Measurements from ENCODE around the gene RPTN.

DNA sequence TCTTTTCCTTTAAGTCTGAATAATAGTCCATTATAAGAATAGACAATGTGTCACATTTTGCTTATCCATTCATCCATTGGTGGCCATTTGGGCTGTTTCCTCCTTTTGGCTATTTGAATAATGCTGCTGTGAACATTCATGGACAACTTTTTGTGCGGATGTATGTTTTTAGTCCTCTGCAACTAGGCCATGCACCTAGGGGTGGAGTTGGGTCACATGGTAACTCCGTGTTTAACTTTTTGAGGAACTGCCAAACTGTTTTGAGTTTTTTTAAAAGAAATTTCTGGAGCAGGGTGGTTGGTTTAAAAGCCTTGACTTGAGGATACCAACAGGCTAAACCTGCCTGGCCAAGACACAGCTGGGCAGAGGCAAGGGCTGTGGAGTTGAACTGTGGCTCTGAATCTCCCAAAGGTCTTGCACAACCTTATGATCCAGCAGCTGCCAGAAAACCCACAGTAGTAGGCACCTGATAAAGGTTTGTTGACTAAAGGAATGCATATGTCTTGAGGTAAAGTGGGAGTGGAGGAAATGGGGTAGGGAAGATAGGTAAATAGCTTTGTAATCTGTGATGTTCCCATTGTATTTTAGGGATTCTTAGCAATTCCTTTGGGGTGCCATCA lies 5.6 kb upstream of the RPTN start:
- TF ChIP-seq POLR2A (IDR thresholded peaks at IDR 0.05), result no peak
- TF ChIP-seq, protein P1, sequence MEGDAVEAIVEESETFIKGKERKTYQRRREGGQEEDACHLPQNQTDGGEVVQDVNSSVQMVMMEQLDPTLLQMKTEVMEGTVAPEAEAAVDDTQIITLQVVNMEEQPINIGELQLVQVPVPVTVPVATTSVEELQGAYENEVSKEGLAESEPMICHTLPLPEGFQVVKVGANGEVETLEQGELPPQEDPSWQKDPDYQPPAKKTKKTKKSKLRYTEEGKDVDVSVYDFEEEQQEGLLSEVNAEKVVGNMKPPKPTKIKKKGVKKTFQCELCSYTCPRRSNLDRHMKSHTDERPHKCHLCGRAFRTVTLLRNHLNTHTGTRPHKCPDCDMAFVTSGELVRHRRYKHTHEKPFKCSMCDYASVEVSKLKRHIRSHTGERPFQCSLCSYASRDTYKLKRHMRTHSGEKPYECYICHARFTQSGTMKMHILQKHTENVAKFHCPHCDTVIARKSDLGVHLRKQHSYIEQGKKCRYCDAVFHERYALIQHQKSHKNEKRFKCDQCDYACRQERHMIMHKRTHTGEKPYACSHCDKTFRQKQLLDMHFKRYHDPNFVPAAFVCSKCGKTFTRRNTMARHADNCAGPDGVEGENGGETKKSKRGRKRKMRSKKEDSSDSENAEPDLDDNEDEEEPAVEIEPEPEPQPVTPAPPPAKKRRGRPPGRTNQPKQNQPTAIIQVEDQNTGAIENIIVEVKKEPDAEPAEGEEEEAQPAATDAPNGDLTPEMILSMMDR (IDR thresholded peaks at IDR 0.05), result no peak
- TF ChIP-seq POLR2AphosphoS5 (IDR thresholded peaks at IDR 0.05), result no peak
- TF ChIP-seq EP300 (IDR thresholded peaks at IDR 0.05), result no peak

All from upper lobe of left lung (tissue), 4 donors.